VCaP (cell line): ENCODE data around the gene FAR1.
"Not testable (repeated sequence)": the region's sequence is repeated elsewhere in the genome, so short reads cannot be mapped to it uniquely, and the experiment has no call there.

ENCODE experiments used
- H3K27ac ChIP-seq: fragments of 450-650 bp; 2 replicates; pipeline ENCODE4 v1.5.1; 2017
- TF ChIP-seq, protein P1 (sequence below): fragments of 450-650 bp; conservative IDR thresholded peaks from 2 replicates; pipeline ENCODE4 v1.5.1; 2017; ENCODE audit warnings: mild to moderate bottlenecking, moderate library complexity

Gene FAR1

DNA sequence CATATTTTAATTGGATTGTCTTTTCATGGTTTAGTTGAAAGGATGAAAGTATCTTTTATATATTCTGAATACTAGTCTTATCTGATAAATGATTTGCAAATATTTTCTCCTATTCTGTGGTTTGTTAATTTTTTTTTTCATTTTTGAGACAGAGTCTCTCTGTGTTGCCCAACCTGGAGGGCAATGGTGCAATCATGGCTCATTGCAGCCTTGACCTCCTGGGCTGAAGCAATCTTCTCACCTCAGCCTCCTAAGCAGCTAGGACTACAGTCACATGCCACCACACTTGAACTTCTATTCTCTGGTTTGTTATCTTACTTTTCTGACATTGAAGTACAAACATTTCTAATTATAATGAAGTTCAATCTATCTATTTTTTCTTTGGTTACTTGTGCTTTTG, 30.0 kb upstream of the FAR1 start:
- H3K27ac ChIP-seq, result no peak overlapping the region
- TF ChIP-seq, protein P1, sequence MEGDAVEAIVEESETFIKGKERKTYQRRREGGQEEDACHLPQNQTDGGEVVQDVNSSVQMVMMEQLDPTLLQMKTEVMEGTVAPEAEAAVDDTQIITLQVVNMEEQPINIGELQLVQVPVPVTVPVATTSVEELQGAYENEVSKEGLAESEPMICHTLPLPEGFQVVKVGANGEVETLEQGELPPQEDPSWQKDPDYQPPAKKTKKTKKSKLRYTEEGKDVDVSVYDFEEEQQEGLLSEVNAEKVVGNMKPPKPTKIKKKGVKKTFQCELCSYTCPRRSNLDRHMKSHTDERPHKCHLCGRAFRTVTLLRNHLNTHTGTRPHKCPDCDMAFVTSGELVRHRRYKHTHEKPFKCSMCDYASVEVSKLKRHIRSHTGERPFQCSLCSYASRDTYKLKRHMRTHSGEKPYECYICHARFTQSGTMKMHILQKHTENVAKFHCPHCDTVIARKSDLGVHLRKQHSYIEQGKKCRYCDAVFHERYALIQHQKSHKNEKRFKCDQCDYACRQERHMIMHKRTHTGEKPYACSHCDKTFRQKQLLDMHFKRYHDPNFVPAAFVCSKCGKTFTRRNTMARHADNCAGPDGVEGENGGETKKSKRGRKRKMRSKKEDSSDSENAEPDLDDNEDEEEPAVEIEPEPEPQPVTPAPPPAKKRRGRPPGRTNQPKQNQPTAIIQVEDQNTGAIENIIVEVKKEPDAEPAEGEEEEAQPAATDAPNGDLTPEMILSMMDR, result no peak

DNA sequence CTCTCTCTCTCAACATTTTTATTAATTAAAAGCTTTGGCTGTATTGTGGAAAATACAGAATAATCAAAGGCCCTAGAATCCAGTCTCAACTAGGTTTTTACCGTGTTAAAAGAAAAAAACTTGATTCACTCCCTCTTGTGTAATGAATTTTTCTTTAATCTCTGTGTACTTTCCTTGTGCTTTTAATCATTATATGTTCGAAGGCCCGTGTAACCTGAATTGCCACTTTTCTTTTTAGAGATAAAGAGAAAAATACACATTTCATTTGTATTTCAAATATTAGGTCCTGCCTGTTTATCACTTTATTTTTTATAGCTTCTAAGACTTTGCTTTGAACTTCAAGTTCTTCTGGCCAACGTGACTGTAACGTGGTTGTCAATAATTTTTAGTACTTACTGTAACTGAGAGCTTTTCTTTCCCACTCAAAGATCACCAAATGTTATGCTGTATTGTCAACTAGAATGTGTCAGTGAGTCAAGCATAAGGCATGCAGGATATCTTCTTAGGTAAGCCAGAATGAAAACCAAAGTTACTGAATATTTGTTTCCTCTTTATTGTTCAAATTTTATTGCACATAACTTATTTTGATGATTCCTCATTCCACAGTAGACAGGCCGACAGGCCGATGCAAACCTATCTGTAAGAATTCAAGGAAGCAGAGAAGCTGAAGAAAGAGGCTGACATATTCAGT, 23.3 kb upstream of the FAR1 start:
- TF ChIP-seq, protein P1, result no peak
- peak overlapping the region; percentile 48 for H3K27ac ChIP-seq

DNA sequence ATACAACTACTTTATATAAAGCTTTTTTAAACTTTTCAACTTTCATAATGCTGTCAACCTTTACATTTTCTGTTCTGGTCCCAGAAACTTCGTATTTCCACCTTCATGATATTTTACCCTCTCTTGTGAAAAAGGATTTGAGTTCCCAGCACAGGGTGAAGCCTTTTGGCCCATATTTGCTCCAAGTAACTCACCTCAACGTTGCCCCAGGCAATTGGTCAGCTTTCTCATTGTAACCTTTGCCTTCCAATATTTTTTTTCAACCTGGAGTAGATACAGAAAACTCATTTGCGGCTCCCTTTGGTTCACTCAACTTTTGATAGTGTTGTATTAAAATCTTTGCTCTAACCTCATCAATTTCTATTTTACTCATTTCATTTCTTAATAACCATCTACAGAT, 21.1 kb upstream of the FAR1 start:
- no peak overlapping the region for H3K27ac ChIP-seq
- TF ChIP-seq, protein P1, result no peak

DNA sequence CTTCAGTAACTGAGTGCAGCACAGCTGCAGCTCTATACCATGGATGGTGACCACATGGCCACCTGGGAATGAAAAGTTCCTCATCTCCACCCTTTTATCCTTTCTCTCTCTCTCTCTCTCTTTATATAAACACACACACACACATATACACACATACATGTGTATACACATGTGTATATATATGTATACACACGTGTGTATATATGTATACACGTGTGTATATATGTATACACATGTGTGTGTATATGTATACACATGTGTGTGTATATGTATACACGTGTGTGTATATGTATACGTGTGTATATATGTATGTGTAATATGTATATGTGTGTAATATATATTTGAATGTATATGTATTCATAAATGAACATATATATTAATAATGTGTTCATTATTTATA, 18.8 kb upstream of the FAR1 start:
- H3K27ac ChIP-seq, result no peak overlapping the region
- TF ChIP-seq, protein P1, result no peak

DNA sequence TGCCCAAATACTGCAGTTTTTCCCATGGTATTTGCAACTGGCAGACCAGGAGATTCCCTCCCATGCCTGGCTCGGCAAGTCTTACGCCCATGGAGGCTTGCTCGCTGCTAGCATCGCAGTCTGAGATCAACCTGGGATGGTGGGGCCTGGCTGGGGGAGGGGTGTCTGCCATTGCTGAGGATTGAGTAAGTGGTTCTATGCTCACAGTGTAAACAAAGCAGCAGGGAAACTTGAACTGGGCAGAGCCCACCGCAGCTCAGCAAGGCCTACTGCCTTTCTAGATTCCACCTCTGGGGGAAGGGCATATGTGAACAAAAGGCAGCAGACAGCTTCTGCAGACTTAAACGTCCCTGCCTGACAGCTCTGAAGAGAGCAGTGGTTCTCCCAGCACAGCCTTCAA, 17.0 kb upstream of the FAR1 start:
- not testable (repeated sequence) for H3K27ac ChIP-seq

DNA sequence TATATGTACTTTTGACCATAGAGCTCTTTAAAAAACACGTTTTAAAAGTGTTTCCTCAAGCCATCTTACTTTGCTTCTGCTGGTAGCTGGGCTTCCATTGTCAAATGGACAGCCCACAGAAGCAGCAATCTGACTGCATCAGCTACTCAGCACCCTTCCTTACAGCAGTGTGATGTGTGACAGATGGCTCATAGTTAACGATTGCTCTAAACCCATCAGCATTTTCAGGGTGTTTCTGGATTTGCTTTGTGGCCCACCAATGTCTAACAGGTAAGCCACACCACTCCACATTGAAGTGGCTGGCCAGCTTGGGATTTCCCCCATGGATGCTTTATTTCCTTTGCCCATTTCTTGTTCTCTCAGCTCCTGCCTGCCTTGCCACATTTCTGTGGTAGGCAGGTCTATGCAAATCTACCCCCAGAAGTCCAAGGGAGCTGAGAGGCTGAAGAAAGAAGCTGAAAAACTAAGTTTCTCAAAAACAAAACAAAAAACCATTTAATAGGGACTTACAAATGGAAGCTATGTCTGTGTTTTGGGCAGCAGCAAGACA, 7.3 kb upstream of the FAR1 start:
- no peak overlapping the region for H3K27ac ChIP-seq
- TF ChIP-seq, protein P1, result no peak

DNA sequence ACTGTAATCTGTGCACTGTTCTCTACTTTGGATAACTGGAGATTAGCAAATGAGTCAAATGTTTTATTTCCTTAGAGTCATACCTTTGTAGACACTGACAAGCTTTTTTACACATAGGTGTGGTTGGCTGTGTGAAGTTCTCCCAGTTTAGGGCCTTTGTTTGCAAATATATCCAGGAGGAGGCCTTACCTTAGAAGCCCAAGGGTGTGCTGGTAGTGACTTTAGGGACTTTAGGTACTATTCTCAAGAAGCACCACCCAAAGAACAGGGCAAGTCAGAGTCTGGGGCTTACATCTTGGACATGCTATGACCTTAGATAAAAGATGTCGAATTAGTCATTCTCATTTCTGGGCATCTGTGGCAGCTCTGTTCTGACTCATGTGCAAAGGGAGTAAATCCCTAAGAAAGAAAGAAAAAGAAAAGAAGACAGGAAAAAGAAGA, 4.8 kb upstream of the FAR1 start:
- no peak overlapping the region for H3K27ac ChIP-seq
- TF ChIP-seq, protein P1, result no peak

DNA sequence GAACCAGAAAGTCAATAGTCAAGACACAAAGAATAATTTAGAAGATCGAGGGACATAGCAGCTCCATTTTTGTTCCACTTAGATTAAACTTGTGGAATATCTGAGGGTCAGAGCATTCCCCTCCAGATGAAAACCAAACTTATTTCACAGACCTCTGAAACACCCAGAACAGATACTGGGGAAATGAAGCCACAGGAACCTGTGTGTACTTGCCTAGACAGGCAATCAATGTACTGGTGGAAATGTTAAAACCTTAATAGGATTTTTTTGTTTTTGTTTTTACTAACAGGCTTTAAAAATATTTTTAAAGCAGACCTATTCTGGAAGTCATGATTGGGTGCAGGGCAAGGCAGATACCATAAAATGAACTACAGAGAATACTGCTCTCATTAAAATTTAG, 4.1 kb upstream of the FAR1 start:
- TF ChIP-seq, protein P1, result no peak
- H3K27ac ChIP-seq, result no peak overlapping the region
